Colonic mucosa (tissue), 4 donors: ENCODE measurements around the gene RFTN1. TPM values are rescaled to one million over a fixed set of nuclear protein-coding genes. Genes with fewer than 3 reads are reported as not detected.

ENCODE experiments used
- DNase-seq: peaks from one replicate; pipeline ENCODE4 v3.0.0-alpha.2; 2020
- H3K27ac ChIP-seq: fragments of 200-600 bp; one replicate; pipeline ENCODE4 v1.8.0; 2021
- H3K27me3 ChIP-seq: fragments of 200-600 bp; one replicate; pipeline ENCODE4 v1.8.0; 2021
- H3K36me3 ChIP-seq: fragments of 200-600 bp; one replicate; pipeline ENCODE4 v1.8.0; 2021
- H3K4me1 ChIP-seq: fragments of 200-600 bp; one replicate; pipeline ENCODE4 v1.8.0; 2021; ENCODE audit warnings: mild to moderate bottlenecking
- H3K4me3 ChIP-seq: fragments of 200-600 bp; one replicate; pipeline ENCODE4 v1.8.0; 2021
- H3K9ac ChIP-seq, 2 donors: one replicate each; pipeline ENCODE4 v1.7.0; 2013; ENCODE audit warnings: control low read depth in 2 of 2, low read depth in 2 of 2, low read length in 2 of 2
- H3K9me3 ChIP-seq: fragments of 200-600 bp; one replicate; pipeline ENCODE4 v1.8.0; 2021
- CTCF ChIP-seq: fragments of 200-600 bp; IDR thresholded peaks from one replicate; pipeline ENCODE4 v1.8.0; 2022; ENCODE audit warnings: antibody characterized with exemption, mild to moderate bottlenecking
- intact Hi-C: fragments of 100-400 bp; cut with DNase I; formaldehyde crosslinking; loops from one replicate; pipeline ENCODE4 v1.14.1; 2022
- total RNA-seq, 2 donors: library from RNA; stranded (reverse); fragmentation: NEBNext Ultra II Directional in 1 of 2; extraction: Animal tissue kit (Norgen Biotek cat#: 25700) in 1 of 2; gene quantifications; one replicate each; pipeline ENCODE4 v1.2.1, GENCODE V29; 2021
- donor health status: healthy.
- donor health status: DM: no; HTN: no; CAD: no.
- donor health status: DM: no; HTN: no; CAD: no.

Gene RFTN1
- total RNA-seq, 2 donors from 2014 or later: 4.0 to 10.2 TPM

GRCh38 chr3:16332904-16333426 lies 180.5 kb downstream of the RFTN1 start:
- Histone ChIP-seq H3K9me3 (no peaks in the 10 kb centered on the region), H3K27me3 (no peaks in the 10 kb centered on the region), H3K4me1 (no peaks in the 10 kb centered on the region), H3K9ac (no peak overlapping the region), H3K27ac (no peak overlapping the region), H3K36me3 (no peaks in the 10 kb centered on the region), H3K4me3 (no peak overlapping the region)
- intact Hi-C loops: no loop called here
- DNase-seq: no peak
- no peak for TF ChIP-seq CTCF

GRCh38 chr3:16331319-16331883 lies 182.1 kb downstream of the RFTN1 start:
- intact Hi-C loops: no loop called here
- Histone ChIP-seq H3K27me3 (no peaks in the 10 kb centered on the region), H3K4me3 (no peak overlapping the region), H3K27ac (no peak overlapping the region), H3K9ac (no peak overlapping the region), H3K36me3 (no peaks in the 10 kb centered on the region), H3K9me3 (no peaks in the 10 kb centered on the region), H3K4me1 (no peaks in the 10 kb centered on the region)
- no peak for DNase-seq
- TF ChIP-seq CTCF: no peak

- TF ChIP-seq CTCF: no peak
- intact Hi-C loops: no loop called here
- H3K36me3 ChIP-seq: no peaks in the 10 kb centered on the region
Measured at GRCh38 chr3:16330351-16330750, 183.1 kb downstream of the RFTN1 start.

GRCh38 chr3:16329826-16330129 lies 183.7 kb downstream of the RFTN1 start:
- Histone ChIP-seq H3K27ac (no peak overlapping the region), H3K9ac (no peak overlapping the region), H3K4me3 (no peak overlapping the region), H3K4me1 (no peaks in the 10 kb centered on the region), H3K27me3 (no peaks in the 10 kb centered on the region), H3K9me3 (no peaks in the 10 kb centered on the region), H3K36me3 (no peaks in the 10 kb centered on the region)
- intact Hi-C loops: no loop called here
- TF ChIP-seq CTCF: no peak
- DNase-seq: no peak

More at GRCh38 chr3:16330351-16330750, 183.1 kb downstream of the RFTN1 start:
- Histone ChIP-seq H3K9ac (no peak overlapping the region), H3K27ac (no peak overlapping the region), H3K4me3 (no peak overlapping the region), H3K9me3 (no peaks in the 10 kb centered on the region), H3K27me3 (no peaks in the 10 kb centered on the region), H3K4me1 (no peaks in the 10 kb centered on the region)
- DNase-seq: no peak

GRCh38 chr3:16329036-16329825 lies 184.3 kb downstream of the RFTN1 start:
- Histone ChIP-seq H3K4me3 (no peak overlapping the region), H3K36me3 (no peaks in the 10 kb centered on the region), H3K9me3 (no peaks in the 10 kb centered on the region), H3K9ac (no peak overlapping the region), H3K27me3 (no peaks in the 10 kb centered on the region), H3K4me1 (no peaks in the 10 kb centered on the region), H3K27ac (no peak overlapping the region)
- no peak for TF ChIP-seq CTCF
- intact Hi-C loops: no loop called here
- no peak for DNase-seq
